Panc1 (cell line): Measurements from ENCODE around the gene CDC5L.

Experiments
- POLR2AphosphoS5 ChIP-seq: IDR thresholded peaks from 2 replicates; pipeline ENCODE4 v1.6.1; 2012; ENCODE audit warnings: mild to moderate bottlenecking, low read depth, low read length, moderate library complexity
- SIN3A ChIP-seq: IDR thresholded peaks from 2 replicates; pipeline ENCODE4 v1.6.1; 2012; ENCODE audit warnings: low read depth, mild to moderate bottlenecking, low read length, moderate library complexity, borderline replicate concordance; ENCODE audit not compliant: insufficient read depth
- TCF7L2 ChIP-seq: IDR thresholded peaks from 2 replicates; pipeline ENCODE4 v1.6.1; 2011; ENCODE audit warnings: mild to moderate bottlenecking, low read depth, low read length, inconsistent platforms
- TF ChIP-seq, protein P1 (sequence below): fragments of 450-650 bp; IDR thresholded peaks from 2 replicates; pipeline ENCODE4 v1.5.1; 2017; ENCODE audit warnings: mild to moderate bottlenecking
- TF ChIP-seq, protein P2 (sequence below), 2 experiments: IDR thresholded peaks; 2 replicates each; pipeline ENCODE4 v1.6.1; 2011 to 2012; ENCODE audit warnings: low read depth in 2 of 2, control low read depth in 1 of 2, low read length in 1 of 2, mild to moderate bottlenecking in 1 of 2, moderate library complexity in 1 of 2; ENCODE audit not compliant: insufficient read depth in 1 of 2

DNA sequence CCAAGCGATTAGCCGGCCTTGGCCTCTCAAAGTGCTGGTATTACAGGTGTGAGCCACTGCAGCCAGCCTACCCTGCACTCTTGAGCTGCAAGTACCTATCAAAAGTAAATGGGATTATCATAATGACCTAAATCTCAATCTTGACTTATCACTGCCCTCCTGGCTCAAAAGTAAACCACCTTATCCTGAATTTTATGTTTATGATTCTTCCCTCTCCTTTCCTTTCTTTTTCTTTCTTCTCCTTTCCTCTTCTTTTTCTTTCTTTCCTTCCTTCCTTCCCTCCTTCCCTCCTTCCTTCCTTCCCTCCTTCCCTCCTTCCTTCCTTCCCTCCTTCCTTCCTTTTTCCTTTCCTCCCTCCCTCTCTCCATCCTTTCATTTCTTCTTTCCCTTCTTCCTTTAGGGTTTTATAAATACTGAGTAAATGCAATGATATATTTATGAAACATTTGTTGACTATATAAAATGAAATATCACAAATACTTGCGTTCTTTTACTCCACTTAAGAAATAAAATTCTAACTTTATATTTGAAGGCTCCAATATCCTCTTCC, 24.1 kb upstream of the CDC5L start:
- TF ChIP-seq POLR2AphosphoS5 = no peak
- TF ChIP-seq, protein P1, sequence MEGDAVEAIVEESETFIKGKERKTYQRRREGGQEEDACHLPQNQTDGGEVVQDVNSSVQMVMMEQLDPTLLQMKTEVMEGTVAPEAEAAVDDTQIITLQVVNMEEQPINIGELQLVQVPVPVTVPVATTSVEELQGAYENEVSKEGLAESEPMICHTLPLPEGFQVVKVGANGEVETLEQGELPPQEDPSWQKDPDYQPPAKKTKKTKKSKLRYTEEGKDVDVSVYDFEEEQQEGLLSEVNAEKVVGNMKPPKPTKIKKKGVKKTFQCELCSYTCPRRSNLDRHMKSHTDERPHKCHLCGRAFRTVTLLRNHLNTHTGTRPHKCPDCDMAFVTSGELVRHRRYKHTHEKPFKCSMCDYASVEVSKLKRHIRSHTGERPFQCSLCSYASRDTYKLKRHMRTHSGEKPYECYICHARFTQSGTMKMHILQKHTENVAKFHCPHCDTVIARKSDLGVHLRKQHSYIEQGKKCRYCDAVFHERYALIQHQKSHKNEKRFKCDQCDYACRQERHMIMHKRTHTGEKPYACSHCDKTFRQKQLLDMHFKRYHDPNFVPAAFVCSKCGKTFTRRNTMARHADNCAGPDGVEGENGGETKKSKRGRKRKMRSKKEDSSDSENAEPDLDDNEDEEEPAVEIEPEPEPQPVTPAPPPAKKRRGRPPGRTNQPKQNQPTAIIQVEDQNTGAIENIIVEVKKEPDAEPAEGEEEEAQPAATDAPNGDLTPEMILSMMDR = no peak
- TF ChIP-seq SIN3A = no peak
- TF ChIP-seq, protein P2, sequence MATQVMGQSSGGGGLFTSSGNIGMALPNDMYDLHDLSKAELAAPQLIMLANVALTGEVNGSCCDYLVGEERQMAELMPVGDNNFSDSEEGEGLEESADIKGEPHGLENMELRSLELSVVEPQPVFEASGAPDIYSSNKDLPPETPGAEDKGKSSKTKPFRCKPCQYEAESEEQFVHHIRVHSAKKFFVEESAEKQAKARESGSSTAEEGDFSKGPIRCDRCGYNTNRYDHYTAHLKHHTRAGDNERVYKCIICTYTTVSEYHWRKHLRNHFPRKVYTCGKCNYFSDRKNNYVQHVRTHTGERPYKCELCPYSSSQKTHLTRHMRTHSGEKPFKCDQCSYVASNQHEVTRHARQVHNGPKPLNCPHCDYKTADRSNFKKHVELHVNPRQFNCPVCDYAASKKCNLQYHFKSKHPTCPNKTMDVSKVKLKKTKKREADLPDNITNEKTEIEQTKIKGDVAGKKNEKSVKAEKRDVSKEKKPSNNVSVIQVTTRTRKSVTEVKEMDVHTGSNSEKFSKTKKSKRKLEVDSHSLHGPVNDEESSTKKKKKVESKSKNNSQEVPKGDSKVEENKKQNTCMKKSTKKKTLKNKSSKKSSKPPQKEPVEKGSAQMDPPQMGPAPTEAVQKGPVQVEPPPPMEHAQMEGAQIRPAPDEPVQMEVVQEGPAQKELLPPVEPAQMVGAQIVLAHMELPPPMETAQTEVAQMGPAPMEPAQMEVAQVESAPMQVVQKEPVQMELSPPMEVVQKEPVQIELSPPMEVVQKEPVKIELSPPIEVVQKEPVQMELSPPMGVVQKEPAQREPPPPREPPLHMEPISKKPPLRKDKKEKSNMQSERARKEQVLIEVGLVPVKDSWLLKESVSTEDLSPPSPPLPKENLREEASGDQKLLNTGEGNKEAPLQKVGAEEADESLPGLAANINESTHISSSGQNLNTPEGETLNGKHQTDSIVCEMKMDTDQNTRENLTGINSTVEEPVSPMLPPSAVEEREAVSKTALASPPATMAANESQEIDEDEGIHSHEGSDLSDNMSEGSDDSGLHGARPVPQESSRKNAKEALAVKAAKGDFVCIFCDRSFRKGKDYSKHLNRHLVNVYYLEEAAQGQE (IDR thresholded peaks at IDR 0.05; ENCODE audit: insufficient read depth in 1 of 2, low read depth in 2 of 2, low read length in 1 of 2) = no peak
- no peak for TF ChIP-seq TCF7L2
